Loucy (cell line): Measurements from ENCODE around the gene RXRG.

Source experiments
- EZH2phosphoT487 ChIP-seq: fragments of 200-600 bp; IDR thresholded peaks from 2 replicates; pipeline ENCODE4 v1.6.1; 2018; ENCODE audit warnings: antibody characterized with exemption, mild to moderate bottlenecking, moderate library complexity, borderline replicate concordance
- TF ChIP-seq, protein P1 (sequence below): fragments of 200-600 bp; sonication (generic); conservative IDR thresholded peaks from 2 replicates; pipeline ENCODE4 v1.5.1; 2014; ENCODE audit warnings: mild to moderate bottlenecking, antibody characterized with exemption, low read length

DNA sequence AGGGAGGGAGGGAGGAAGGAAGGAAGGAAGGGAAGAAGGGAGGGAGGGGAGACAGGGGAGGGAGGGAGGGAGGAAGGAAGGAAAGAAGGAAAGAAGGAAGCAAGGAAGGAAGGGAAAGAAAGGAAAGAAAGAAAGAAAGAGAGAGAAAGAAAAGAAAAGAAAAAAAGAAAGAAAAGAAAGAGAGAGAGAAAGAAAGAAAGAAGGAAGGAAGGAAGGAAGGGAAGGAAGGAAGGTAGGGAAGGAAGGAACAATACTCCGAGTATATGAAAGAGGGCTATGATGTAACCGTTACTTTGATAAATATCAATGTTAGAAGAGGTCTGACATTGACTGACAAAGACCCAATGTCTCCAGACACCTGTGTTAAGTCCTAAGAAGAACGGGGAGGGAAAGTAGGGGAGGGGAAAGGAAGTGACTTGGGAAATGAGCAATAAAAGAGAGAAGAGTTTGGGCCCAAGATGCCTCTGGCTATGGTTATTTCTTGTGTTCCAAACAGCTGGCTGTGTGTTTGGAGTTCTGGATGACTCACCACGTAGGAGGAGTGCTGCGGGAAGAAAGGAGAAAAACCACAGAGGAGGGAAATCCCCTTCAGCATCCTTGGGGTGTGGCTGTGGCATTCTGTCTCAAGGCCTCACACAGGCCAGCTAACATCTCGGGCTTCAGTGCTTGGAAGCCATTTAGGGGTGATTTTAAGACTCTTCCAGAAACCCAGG is 37.0 kb upstream of the RXRG start:
- TF ChIP-seq, protein P1, sequence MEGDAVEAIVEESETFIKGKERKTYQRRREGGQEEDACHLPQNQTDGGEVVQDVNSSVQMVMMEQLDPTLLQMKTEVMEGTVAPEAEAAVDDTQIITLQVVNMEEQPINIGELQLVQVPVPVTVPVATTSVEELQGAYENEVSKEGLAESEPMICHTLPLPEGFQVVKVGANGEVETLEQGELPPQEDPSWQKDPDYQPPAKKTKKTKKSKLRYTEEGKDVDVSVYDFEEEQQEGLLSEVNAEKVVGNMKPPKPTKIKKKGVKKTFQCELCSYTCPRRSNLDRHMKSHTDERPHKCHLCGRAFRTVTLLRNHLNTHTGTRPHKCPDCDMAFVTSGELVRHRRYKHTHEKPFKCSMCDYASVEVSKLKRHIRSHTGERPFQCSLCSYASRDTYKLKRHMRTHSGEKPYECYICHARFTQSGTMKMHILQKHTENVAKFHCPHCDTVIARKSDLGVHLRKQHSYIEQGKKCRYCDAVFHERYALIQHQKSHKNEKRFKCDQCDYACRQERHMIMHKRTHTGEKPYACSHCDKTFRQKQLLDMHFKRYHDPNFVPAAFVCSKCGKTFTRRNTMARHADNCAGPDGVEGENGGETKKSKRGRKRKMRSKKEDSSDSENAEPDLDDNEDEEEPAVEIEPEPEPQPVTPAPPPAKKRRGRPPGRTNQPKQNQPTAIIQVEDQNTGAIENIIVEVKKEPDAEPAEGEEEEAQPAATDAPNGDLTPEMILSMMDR = no peak
- TF ChIP-seq EZH2phosphoT487 = no peak
